Stimulated activated CD4-positive, alpha-beta T cell treated with anti-CD3 and anti-CD28 coated beads, Interleukin-4, amount 100 ng/mL, for 1 hour (primary cell): ENCODE data around the gene OR4D2.
A peak's percentile ranks its signal among the peaks of the same experiment; 100 is the strongest.

Source experiments
- DNase-seq: peaks from one replicate; pipeline ENCODE4 v3.0.0-alpha.2; 2020

OR4D2 gene

DNA sequence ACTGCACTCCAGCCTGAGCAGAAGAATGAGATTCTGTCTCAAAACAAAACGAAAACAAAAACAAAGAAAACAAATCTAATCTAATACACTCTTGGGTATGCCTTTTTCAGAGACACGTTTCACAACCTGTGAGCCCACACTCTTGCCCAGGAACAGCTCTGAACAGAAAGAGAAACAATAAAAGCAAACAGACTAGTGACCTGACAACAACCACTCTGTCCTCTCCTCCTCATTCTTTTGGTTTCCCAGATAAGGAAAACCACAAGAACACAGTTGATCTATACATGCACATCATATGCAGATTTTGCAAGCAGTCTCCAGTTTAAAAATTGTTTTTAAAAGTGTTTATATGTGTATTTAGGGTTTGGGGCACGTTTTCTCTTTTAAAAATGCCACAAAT, 51.0 kb downstream of the OR4D2 start:
- no peak for DNase-seq

DNA sequence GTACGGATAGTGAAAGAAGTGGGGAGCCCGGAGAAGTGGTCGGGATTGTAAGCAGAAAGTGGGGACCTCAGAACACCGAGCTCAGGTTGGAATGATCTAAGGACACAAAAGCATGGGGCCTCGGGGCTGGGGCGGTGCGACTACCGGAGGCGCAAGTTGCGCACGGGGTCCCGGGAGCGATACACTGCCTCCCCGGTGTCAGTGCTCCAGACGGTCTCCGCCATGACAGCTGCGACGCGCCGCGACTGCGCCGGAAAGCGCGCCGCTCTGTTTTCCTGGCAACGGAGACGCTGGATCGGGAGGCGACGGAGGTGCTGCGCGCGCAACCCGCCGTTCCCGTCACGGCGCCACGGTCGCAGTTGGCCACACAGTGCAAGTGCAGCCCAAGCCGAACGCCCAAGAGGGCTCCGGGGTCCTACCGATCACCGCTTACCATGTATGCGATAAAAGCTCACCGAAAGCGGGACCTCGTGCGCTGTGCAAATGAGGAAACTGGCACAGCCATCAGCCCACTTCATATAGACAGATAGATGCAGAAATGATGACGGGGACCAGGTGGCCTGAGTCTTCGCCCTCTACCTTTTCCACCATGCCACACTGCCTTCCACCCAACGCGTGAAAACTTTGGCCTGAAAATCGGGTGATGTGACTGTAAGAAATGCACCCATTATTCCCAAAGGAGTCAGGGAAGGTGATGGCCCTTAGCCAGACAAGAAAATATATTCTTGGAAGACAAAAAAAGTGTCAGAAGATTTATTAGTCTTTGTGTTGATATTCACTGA, 52.4 kb downstream of the OR4D2 start, which contains the start of gene MKS1:
Gene MKS1, minus strand, starts transcription at position 249 of the 782 bp plus-strand sequence. Its CDS starts 25 bp downstream, at position 224.
- DNase-seq: peak; percentile 96

DNA sequence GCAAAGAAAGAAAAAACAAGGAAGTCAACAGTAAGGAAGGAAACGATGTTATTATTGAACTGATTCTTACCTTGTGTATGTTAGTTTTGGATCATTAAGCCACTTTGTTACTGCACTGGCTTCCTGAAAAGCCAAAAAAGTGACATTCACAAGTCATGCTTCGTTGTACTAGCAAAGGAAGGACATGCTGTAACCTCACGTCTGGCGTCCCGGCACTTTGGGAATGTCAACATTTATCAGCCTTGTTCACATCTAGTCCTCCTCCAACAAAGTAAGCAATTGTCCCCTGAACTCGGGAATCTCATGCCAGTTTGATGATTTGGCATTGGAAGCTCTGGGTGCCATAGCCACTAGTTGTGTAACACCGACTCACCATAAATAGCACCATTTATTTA, 53.0 kb downstream of the OR4D2 start:
- DNase-seq: no peak
